ENCODE measurements around the gene DPP4.
"Not testable (repeated sequence)": the region's sequence is repeated elsewhere in the genome, so short reads cannot be mapped to it uniquely, and the experiment has no call there.

The DPP4 gene

GRCh38 chr2:162057426-162057825, 16.6 kb downstream of the DPP4 start:
- no peak for DNase-seq (ENCODE audit: low read depth in 2 of 2)

GRCh38 chr2:162056796-162057399, 17.1 kb downstream of the DPP4 start:
- no peak for DNase-seq (ENCODE audit: low read depth in 2 of 2)

GRCh38 chr2:162053808-162054155, 20.2 kb downstream of the DPP4 start:
- DNase-seq (ENCODE audit: low read depth in 2 of 2): no peak

- DNase-seq (ENCODE audit: low read depth in 2 of 2): no peak
These were observed 20.8 kb downstream of the DPP4 start for GRCh38 chr2:162053066-162053807.

GRCh38 chr2:162050513-162050961, 23.5 kb downstream of the DPP4 start:
- no peak for DNase-seq (ENCODE audit: low read depth in 2 of 2)

- not testable (repeated sequence) for DNase-seq (ENCODE audit: low read depth in 2 of 2)
These were observed 24.9 kb downstream of the DPP4 start for GRCh38 chr2:162049089-162049488.

- no peak for DNase-seq (ENCODE audit: low read depth in 2 of 2)
These were observed 29.4 kb downstream of the DPP4 start for GRCh38 chr2:162044586-162044985.

- DNase-seq (ENCODE audit: low read depth in 2 of 2): no peak
These were observed 30.9 kb downstream of the DPP4 start for GRCh38 chr2:162043132-162043531.

GRCh38 chr2:162041485-162041884, 32.5 kb downstream of the DPP4 start:
- no peak for DNase-seq (ENCODE audit: low read depth in 2 of 2)

GRCh38 chr2:162038725-162039124, 35.3 kb downstream of the DPP4 start:
- no peak for DNase-seq (ENCODE audit: low read depth in 2 of 2)

GRCh38 chr2:162037886-162038285, 36.1 kb downstream of the DPP4 start:
- DNase-seq (ENCODE audit: low read depth in 2 of 2): no peak

- no peak for DNase-seq (ENCODE audit: low read depth in 2 of 2)
These were observed 36.8 kb downstream of the DPP4 start for GRCh38 chr2:162037028-162037795.

- no peak for DNase-seq (ENCODE audit: low read depth in 2 of 2)
These were observed 38.0 kb downstream of the DPP4 start for GRCh38 chr2:162035981-162036380.

- no peak for DNase-seq (ENCODE audit: low read depth in 2 of 2)
These were observed 43.4 kb downstream of the DPP4 start for GRCh38 chr2:162030363-162031190.

- DNase-seq (ENCODE audit: low read depth in 2 of 2): no peak
These were observed 44.6 kb downstream of the DPP4 start for GRCh38 chr2:162029287-162029901.

GRCh38 chr2:162028511-162028910, 45.5 kb downstream of the DPP4 start:
- DNase-seq (ENCODE audit: low read depth in 2 of 2): no peak

GRCh38 chr2:162025121-162025911, 48.7 kb downstream of the DPP4 start:
- DNase-seq (ENCODE audit: low read depth in 2 of 2): no peak

- no peak for DNase-seq (ENCODE audit: low read depth in 2 of 2)
These were observed 51.6 kb downstream of the DPP4 start for GRCh38 chr2:162022290-162022945.

GRCh38 chr2:162021516-162022058, 52.4 kb downstream of the DPP4 start:
- DNase-seq (ENCODE audit: low read depth in 2 of 2): no peak

GRCh38 chr2:162018530-162018929, 55.5 kb downstream of the DPP4 start:
- DNase-seq (ENCODE audit: low read depth in 2 of 2): no peak

Data from stimulated activated CD4-positive, alpha-beta T cell treated with anti-CD3 and anti-CD28 coated beads, Interleukin-1b, Interleukin-23, amount 100 ng/mL, for 4 hours (primary cell).